Fibroblast of pulmonary artery (primary cell): ENCODE measurements around the gene MADCAM1.

Experiments
- DNase-seq: peaks from one replicate; pipeline ENCODE4 v3.0.0-alpha.2; 2010; ENCODE audit warnings: low read depth
- H3K4me3 ChIP-seq: replicated peaks from 2 replicates; pipeline ENCODE4 v1.5.1; 2011; ENCODE audit warnings: low read depth, mild to moderate bottlenecking, control low read depth, low read length, moderate library complexity
- CTCF ChIP-seq: IDR thresholded peaks from 2 replicates; pipeline ENCODE4 v1.5.1; 2011; ENCODE audit warnings: mild to moderate bottlenecking, control low read depth, low read length, inconsistent platforms; ENCODE audit errors: missing control alignments

The MADCAM1 gene

GRCh38 chr19:497491-497868 lies 1.2 kb downstream of the MADCAM1 start:
- H3K4me3 ChIP-seq: no peak overlapping the region
- no peak for DNase-seq
- TF ChIP-seq CTCF: no peak

GRCh38 chr19:497869-498510 lies 1.7 kb downstream of the MADCAM1 start:
- TF ChIP-seq CTCF: no peak
- H3K4me3 ChIP-seq: no peak overlapping the region
- DNase-seq: no peak

GRCh38 chr19:498511-498891 lies 2.2 kb downstream of the MADCAM1 start:
- TF ChIP-seq CTCF: no peak
- H3K4me3 ChIP-seq: no peak overlapping the region
- no peak for DNase-seq

- DNase-seq: no peak
- no peak overlapping the region for H3K4me3 ChIP-seq
- no peak for TF ChIP-seq CTCF
Measured at GRCh38 chr19:498977-499623, 2.8 kb downstream of the MADCAM1 start.

GRCh38 chr19:501646-502045 lies 5.4 kb downstream of the MADCAM1 start:
- DNase-seq: no peak
- TF ChIP-seq CTCF: no peak
- H3K4me3 ChIP-seq: no peak overlapping the region

GRCh38 chr19:504616-505015 lies 8.3 kb downstream of the MADCAM1 start:
- DNase-seq: no peak
- no peak overlapping the region for H3K4me3 ChIP-seq
- TF ChIP-seq CTCF: no peak
